ENCODE measurements around the gene NUDC. TPM values are rescaled to one million over a fixed set of nuclear protein-coding genes. Genes with fewer than 3 reads are reported as not detected.
A peak's percentile ranks its signal among the peaks of the same experiment; 100 is the strongest.

Gene NUDC
- total and polyA plus RNA-seq, 2 of the 13 experiments (the other 11 are each of a cell fraction or from before 2014, with no cell fraction given) = 34.7 to 104 TPM

DNA sequence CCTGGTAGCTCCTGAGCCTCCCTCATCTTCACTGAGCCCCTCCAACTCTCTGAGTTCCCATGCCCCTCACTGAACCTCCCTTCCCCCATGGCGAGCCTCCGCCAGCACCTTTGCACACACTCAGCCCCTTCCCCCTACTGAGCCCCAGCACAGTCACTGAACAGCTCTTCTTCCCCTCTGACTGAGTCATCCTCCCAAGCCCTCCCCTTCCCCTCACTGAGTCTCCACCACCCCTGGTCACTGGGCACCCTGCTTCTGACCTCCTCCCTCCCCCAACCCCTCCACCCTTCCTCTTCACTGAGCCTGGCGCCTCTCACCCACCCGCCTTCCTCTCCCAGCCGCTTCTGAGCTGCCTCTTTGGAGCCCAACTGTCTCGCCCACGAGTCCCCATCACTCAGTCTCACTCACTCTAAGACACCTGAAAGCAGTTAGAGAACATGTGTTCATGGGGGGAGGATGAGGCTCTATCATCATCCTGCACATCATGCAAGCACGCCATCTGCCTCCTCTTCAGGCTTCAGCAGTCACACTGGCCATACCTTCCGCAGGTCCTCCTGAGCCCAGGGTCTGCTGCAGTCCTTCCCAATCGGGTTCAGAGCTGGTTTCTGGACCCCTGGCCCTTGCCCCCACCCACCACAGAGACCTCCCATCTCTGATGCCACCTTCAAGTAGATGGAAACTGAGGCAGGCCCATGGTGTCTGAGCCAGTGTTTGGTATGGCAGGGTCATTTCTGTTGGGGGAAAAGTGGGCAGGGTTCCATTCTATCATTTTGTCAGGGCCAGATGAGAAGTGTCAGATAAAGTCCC lies 70.0 kb downstream of the NUDC start (continued):
- TF ChIP-seq HNF4G (IDR thresholded peaks at IDR 0.05; ENCODE audit: borderline replicate concordance, low read depth, low read length) (no peak), HNF4G (CRISPR knock-in tag; IDR thresholded peaks at IDR 0.05; ENCODE audit: borderline replicate concordance, low read depth) (no peak), ZBTB25 (CRISPR knock-in tag; IDR thresholded peaks at IDR 0.05) (no peak), ZNF737 (CRISPR knock-in tag; IDR thresholded peaks at IDR 0.05; ENCODE audit: borderline replicate concordance) (no peak), TAF15 (IDR thresholded peaks at IDR 0.05; ENCODE audit: low read depth, low read length, poor library complexity, severe bottlenecking) (no peak), POLR2G (IDR thresholded peaks at IDR 0.05; ENCODE audit: low read depth, low read length) (peak; percentile 82), HNRNPL (IDR thresholded peaks at IDR 0.05; ENCODE audit: low read depth, low read length) (peak; percentile 45; the same call in 1 of the 2 replicates), ZNF34 (CRISPR knock-in tag; IDR thresholded peaks at IDR 0.05; ENCODE audit: borderline replicate concordance) (peak; percentile 64; the same call in 1 of the 2 replicates), ATF3 (CRISPR knock-in tag; IDR thresholded peaks at IDR 0.05) (peak; percentile 93), FOXP1 (IDR thresholded peaks at IDR 0.05) (no peak), FOXP1 (CRISPR knock-in tag; IDR thresholded peaks at IDR 0.05) (0 out of 2 replicates have a peak, but pooled peaks have one; percentile 19)
- TF ChIP-seq, protein P1, sequence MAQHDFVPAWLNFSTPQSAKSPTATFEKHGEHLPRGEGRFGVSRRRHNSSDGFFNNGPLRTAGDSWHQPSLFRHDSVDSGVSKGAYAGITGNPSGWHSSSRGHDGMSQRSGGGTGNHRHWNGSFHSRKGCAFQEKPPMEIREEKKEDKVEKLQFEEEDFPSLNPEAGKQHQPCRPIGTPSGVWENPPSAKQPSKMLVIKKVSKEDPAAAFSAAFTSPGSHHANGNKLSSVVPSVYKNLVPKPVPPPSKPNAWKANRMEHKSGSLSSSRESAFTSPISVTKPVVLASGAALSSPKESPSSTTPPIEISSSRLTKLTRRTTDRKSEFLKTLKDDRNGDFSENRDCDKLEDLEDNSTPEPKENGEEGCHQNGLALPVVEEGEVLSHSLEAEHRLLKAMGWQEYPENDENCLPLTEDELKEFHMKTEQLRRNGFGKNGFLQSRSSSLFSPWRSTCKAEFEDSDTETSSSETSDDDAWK (CRISPR knock-in tag; IDR thresholded peaks at IDR 0.05) = no peak
- TF ChIP-seq, protein P2, sequence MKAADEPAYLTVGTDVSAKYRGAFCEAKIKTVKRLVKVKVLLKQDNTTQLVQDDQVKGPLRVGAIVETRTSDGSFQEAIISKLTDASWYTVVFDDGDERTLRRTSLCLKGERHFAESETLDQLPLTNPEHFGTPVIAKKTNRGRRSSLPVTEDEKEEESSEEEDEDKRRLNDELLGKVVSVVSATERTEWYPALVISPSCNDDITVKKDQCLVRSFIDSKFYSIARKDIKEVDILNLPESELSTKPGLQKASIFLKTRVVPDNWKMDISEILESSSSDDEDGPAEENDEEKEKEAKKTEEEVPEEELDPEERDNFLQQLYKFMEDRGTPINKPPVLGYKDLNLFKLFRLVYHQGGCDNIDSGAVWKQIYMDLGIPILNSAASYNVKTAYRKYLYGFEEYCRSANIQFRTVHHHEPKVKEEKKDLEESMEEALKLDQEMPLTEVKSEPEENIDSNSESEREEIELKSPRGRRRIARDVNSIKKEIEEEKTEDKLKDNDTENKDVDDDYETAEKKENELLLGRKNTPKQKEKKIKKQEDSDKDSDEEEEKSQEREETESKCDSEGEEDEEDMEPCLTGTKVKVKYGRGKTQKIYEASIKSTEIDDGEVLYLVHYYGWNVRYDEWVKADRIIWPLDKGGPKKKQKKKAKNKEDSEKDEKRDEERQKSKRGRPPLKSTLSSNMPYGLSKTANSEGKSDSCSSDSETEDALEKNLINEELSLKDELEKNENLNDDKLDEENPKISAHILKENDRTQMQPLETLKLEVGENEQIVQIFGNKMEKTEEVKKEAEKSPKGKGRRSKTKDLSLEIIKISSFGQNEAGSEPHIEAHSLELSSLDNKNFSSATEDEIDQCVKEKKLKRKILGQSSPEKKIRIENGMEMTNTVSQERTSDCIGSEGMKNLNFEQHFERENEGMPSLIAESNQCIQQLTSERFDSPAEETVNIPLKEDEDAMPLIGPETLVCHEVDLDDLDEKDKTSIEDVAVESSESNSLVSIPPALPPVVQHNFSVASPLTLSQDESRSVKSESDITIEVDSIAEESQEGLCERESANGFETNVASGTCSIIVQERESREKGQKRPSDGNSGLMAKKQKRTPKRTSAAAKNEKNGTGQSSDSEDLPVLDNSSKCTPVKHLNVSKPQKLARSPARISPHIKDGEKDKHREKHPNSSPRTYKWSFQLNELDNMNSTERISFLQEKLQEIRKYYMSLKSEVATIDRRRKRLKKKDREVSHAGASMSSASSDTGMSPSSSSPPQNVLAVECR (CRISPR knock-in tag; IDR thresholded peaks at IDR 0.05; ENCODE audit: borderline replicate concordance) = no peak; the same call in 1 of the 2 replicates
- TF ChIP-seq, protein P3, sequence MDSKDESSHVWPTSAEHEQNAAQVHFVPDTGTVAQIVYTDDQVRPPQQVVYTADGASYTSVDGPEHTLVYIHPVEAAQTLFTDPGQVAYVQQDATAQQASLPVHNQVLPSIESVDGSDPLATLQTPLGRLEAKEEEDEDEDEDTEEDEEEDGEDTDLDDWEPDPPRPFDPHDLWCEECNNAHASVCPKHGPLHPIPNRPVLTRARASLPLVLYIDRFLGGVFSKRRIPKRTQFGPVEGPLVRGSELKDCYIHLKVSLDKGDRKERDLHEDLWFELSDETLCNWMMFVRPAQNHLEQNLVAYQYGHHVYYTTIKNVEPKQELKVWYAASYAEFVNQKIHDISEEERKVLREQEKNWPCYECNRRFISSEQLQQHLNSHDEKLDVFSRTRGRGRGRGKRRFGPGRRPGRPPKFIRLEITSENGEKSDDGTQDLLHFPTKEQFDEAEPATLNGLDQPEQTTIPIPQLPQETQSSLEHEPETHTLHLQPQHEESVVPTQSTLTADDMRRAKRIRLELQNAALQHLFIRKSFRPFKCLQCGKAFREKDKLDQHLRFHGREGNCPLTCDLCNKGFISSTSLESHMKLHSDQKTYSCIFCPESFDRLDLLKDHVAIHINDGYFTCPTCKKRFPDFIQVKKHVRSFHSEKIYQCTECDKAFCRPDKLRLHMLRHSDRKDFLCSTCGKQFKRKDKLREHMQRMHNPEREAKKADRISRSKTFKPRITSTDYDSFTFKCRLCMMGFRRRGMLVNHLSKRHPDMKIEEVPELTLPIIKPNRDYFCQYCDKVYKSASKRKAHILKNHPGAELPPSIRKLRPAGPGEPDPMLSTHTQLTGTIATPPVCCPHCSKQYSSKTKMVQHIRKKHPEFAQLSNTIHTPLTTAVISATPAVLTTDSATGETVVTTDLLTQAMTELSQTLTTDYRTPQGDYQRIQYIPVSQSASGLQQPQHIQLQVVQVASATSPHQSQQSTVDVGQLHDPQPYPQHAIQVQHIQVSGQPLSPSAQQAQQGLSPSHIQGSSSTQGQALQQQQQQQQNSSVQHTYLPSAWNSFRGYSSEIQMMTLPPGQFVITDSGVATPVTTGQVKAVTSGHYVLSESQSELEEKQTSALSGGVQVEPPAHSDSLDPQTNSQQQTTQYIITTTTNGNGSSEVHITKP (CRISPR knock-in tag; IDR thresholded peaks at IDR 0.05; ENCODE audit: low read depth) = peak; percentile 40; the same call in 1 of the 2 replicates

All from HepG2 (cell line).